ENCODE measurements around the gene PNKP. TPM values are rescaled to one million over a fixed set of nuclear protein-coding genes. Genes with fewer than 3 reads are reported as not detected.

PNKP gene
- total and polyA plus RNA-seq, 9 of the 15 experiments (the other 6 are each of a cell fraction or from before 2014, with no cell fraction given) = 2.8 to 85.4 (median 25.3) TPM

- peak; percentile 85 for TF ChIP-seq TFAP4 (CRISPR knock-in tag; IDR thresholded peaks at IDR 0.05; ENCODE audit: borderline replicate concordance)
- no peak for TF ChIP-seq TEAD4 (IDR thresholded peaks at IDR 0.05; ENCODE audit: low read length)
- TF ChIP-seq TEAD4 (CRISPR knock-in tag; IDR thresholded peaks at IDR 0.05; ENCODE audit: borderline replicate concordance) = no peak
- TF ChIP-seq TEAD2 (tag; IDR thresholded peaks at IDR 0.05) = no peak
- TF ChIP-seq FOSL1 (tag; conservative IDR thresholded peaks at IDR 0.05) = peak; percentile 81
- 0 out of 2 replicates have a peak, but pooled peaks have one; percentile 54 for TF ChIP-seq TARDBP (IDR thresholded peaks at IDR 0.05)
- peak; percentile 94 for TF ChIP-seq PHF20 (IDR thresholded peaks at IDR 0.05; ENCODE audit: partially characterized antibody)
- TF ChIP-seq ZEB2 (IDR thresholded peaks at IDR 0.05) = peak; percentile 91; the same call in 1 of the 2 replicates
- TF ChIP-seq POLR2AphosphoS2 (IDR thresholded peaks at IDR 0.05; ENCODE audit: low read length) = peak; percentile 82; the same call in 1 of the 2 replicates
- TF ChIP-seq PML (IDR thresholded peaks at IDR 0.05; ENCODE audit: low read length) = peak; percentile 64; the same call in 1 of the 2 replicates
- no peak; the same call in 1 of the 2 replicates for TF ChIP-seq E2F5 (CRISPR knock-in tag; IDR thresholded peaks at IDR 0.05)
- TF ChIP-seq FUS (optimal IDR thresholded peaks at IDR 0.05; ENCODE audit: low read depth, low read length) = peak; percentile 30
- TF ChIP-seq ZBTB7A (IDR thresholded peaks at IDR 0.05; ENCODE audit: borderline replicate concordance, control insufficient read depth, low read depth, low read length) = peak; percentile 92
- peak; percentile 88 for TF ChIP-seq ATF7 (IDR thresholded peaks at IDR 0.05)
- TF ChIP-seq SIN3B (IDR thresholded peaks at IDR 0.05; ENCODE audit: low read depth) = peak; percentile 93
- peak; percentile 92 for TF ChIP-seq POLR2B (IDR thresholded peaks at IDR 0.05; ENCODE audit: low read depth, partially characterized antibody)
- TF ChIP-seq GTF2A2 (tag; IDR thresholded peaks at IDR 0.05) = no peak
- peak; percentile 98 for TF ChIP-seq GABPA (tag; conservative IDR thresholded peaks at IDR 0.05; ENCODE audit: low read depth)
- TF ChIP-seq, protein P1, sequence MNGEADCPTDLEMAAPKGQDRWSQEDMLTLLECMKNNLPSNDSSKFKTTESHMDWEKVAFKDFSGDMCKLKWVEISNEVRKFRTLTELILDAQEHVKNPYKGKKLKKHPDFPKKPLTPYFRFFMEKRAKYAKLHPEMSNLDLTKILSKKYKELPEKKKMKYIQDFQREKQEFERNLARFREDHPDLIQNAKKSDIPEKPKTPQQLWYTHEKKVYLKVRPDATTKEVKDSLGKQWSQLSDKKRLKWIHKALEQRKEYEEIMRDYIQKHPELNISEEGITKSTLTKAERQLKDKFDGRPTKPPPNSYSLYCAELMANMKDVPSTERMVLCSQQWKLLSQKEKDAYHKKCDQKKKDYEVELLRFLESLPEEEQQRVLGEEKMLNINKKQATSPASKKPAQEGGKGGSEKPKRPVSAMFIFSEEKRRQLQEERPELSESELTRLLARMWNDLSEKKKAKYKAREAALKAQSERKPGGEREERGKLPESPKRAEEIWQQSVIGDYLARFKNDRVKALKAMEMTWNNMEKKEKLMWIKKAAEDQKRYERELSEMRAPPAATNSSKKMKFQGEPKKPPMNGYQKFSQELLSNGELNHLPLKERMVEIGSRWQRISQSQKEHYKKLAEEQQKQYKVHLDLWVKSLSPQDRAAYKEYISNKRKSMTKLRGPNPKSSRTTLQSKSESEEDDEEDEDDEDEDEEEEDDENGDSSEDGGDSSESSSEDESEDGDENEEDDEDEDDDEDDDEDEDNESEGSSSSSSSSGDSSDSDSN (IDR thresholded peaks at IDR 0.05; ENCODE audit: borderline replicate concordance in 1 of 2, low read depth in 2 of 2, low read length in 2 of 2) = no peak; a peak in 1 of 4 replicates
- TF ChIP-seq ZNF740 (CRISPR knock-in tag; IDR thresholded peaks at IDR 0.05) = no peak
- TF ChIP-seq ZNF740 (tag; IDR thresholded peaks at IDR 0.05) = no peak
- TF ChIP-seq, protein P2, sequence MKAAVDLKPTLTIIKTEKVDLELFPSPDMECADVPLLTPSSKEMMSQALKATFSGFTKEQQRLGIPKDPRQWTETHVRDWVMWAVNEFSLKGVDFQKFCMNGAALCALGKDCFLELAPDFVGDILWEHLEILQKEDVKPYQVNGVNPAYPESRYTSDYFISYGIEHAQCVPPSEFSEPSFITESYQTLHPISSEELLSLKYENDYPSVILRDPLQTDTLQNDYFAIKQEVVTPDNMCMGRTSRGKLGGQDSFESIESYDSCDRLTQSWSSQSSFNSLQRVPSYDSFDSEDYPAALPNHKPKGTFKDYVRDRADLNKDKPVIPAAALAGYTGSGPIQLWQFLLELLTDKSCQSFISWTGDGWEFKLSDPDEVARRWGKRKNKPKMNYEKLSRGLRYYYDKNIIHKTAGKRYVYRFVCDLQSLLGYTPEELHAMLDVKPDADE (conservative IDR thresholded peaks at IDR 0.05; ENCODE audit: control insufficient read depth, low read depth, low read length) = peak; percentile 73; the same call in 1 of the 2 replicates
These were observed at the start of gene PNKP (continued) for GRCh38 chr19:49866933-49867782.
